Vagina (tissue), 2 donors: Measurements from ENCODE around the gene ANAPC1. TPM values are rescaled to one million over a fixed set of nuclear protein-coding genes. Genes with fewer than 3 reads are reported as not detected.
A peak's percentile ranks its signal among the peaks of the same experiment; 100 is the strongest.
"Not testable (repeated sequence)": the region's sequence is repeated elsewhere in the genome, so short reads cannot be mapped to it uniquely, and the experiment has no call there.

Experiments
- DNase-seq, 2 donors: peaks; one replicate each; pipeline ENCODE4 v3.0.0-alpha.2; 2017; ENCODE audit errors: extremely low spot score in 2 of 2
- H3K27ac ChIP-seq: fragments of 200-600 bp; sonication (generic); one replicate; pipeline ENCODE4 v1.5.1; 2019
- H3K27me3 ChIP-seq: fragments of 200-600 bp; sonication (generic); one replicate; pipeline ENCODE4 v1.5.1; 2019
- H3K36me3 ChIP-seq, 2 donors: fragments of 200-600 bp; sonication (generic); one replicate each; pipeline ENCODE4 v1.5.1; 2017 to 2019
- H3K4me1 ChIP-seq: fragments of 200-600 bp; sonication (generic); one replicate; pipeline ENCODE4 v1.5.1; 2019
- H3K4me3 ChIP-seq, 2 donors: fragments of 200-600 bp; sonication (generic); 1 replicate in 1 of 2; 2 replicates in 1 of 2; pipeline ENCODE4 v1.5.1; 2016 to 2019
- H3K9me3 ChIP-seq: fragments of 200-600 bp; sonication (generic); one replicate; pipeline ENCODE4 v1.5.1; 2019
- CTCF ChIP-seq, 3 experiments: fragments of 450-650 bp in 2 of 3; fragments of 200-600 bp in 1 of 3; sonication (generic) in 1 of 3; IDR thresholded peaks; one replicate each; pipeline ENCODE4 v1.5.1; 2017 to 2019; ENCODE audit warnings: antibody characterized with exemption in 3 of 3, mild to moderate bottlenecking in 2 of 3, moderate library complexity in 2 of 3
- POLR2A ChIP-seq, 2 donors: fragments of 450-650 bp; IDR thresholded peaks; one replicate each; pipeline ENCODE4 v1.6.1; 2017; ENCODE audit warnings: antibody characterized with exemption in 2 of 2, mild to moderate bottlenecking in 2 of 2, moderate library complexity in 2 of 2
- POLR2AphosphoS5 ChIP-seq, 2 donors: sonication (generic); formaldehyde crosslinking; IDR thresholded peaks; one replicate each; pipeline ENCODE4 v1.9.0; 2017; ENCODE audit warnings: antibody characterized with exemption in 2 of 2, mild to moderate bottlenecking in 2 of 2, low read depth in 1 of 2; ENCODE audit not compliant: insufficient read depth in 1 of 2
- intact Hi-C: fragments of 100-400 bp; cut with DNase I; formaldehyde crosslinking; loops from one replicate; pipeline ENCODE4 v1.15.1; 2023
- total RNA-seq: library from RNA; depleted of rRNA; stranded (reverse); fragments of >200 nt; gene quantifications from one replicate; pipeline ENCODE4 v1.2.3, GENCODE V29; 2016

The ANAPC1 gene
- total RNA-seq, 1 donor from 2014 or later = 36.3 TPM

- peaks cover 6% of the 10 kb centered on the region for H3K4me1 ChIP-seq
- H3K27me3 ChIP-seq = no peaks in the 10 kb centered on the region
- H3K27ac ChIP-seq = no peak overlapping the region
- intact Hi-C loops = no loop called here
- H3K9me3 ChIP-seq = no peaks in the 10 kb centered on the region
- no peak overlapping the region for H3K4me3 ChIP-seq
- no peaks in the 10 kb centered on the region for H3K36me3 ChIP-seq
- DNase-seq = no peak
- TF ChIP-seq CTCF (IDR thresholded peaks at IDR 0.05) = no peak
- TF ChIP-seq POLR2A (IDR thresholded peaks at IDR 0.05) = no peak
- no peak for TF ChIP-seq POLR2AphosphoS5 (IDR thresholded peaks at IDR 0.05; ENCODE audit: insufficient read depth in 1 of 2, low read depth in 1 of 2)
Observed at GRCh38 chr2:111910609-111911277, 26.8 kb upstream of the ANAPC1 start.

- H3K9me3 ChIP-seq, H3K27me3 ChIP-seq, H3K4me3 ChIP-seq, H3K36me3 ChIP-seq, DNase-seq, intact Hi-C loops, H3K27ac ChIP-seq: not testable (repeated sequence)
- H3K4me1 ChIP-seq = peaks cover 11% of the 10 kb centered on the region
Observed at GRCh38 chr2:111909997-111910396, 26.0 kb upstream of the ANAPC1 start.

GRCh38 chr2:111909079-111909478, 25.1 kb upstream of the ANAPC1 start:
- no peaks in the 10 kb centered on the region for H3K9me3 ChIP-seq
- no peak for DNase-seq
- H3K4me3 ChIP-seq = no peak overlapping the region
- TF ChIP-seq POLR2AphosphoS5 (IDR thresholded peaks at IDR 0.05; ENCODE audit: insufficient read depth in 1 of 2, low read depth in 1 of 2) (no peak), CTCF (IDR thresholded peaks at IDR 0.05) (no peak), POLR2A (IDR thresholded peaks at IDR 0.05) (no peak)
- H3K4me1 ChIP-seq = peaks cover 11% of the 10 kb centered on the region
- no peaks in the 10 kb centered on the region for H3K27me3 ChIP-seq
- H3K36me3 ChIP-seq = no peaks in the 10 kb centered on the region
- intact Hi-C loops = no loop called here
- H3K27ac ChIP-seq = no peak overlapping the region

- no peak for DNase-seq
- H3K27ac ChIP-seq = no peak overlapping the region
- H3K27me3 ChIP-seq = no peaks in the 10 kb centered on the region
- intact Hi-C loops = no loop called here
- TF ChIP-seq CTCF (IDR thresholded peaks at IDR 0.05) = no peak
- no peak for TF ChIP-seq POLR2AphosphoS5 (IDR thresholded peaks at IDR 0.05; ENCODE audit: insufficient read depth in 1 of 2, low read depth in 1 of 2)
- TF ChIP-seq POLR2A (IDR thresholded peaks at IDR 0.05) = no peak
- H3K4me1 ChIP-seq = peaks cover 11% of the 10 kb centered on the region
- no peaks in the 10 kb centered on the region for H3K9me3 ChIP-seq
- no peaks in the 10 kb centered on the region for H3K36me3 ChIP-seq
- H3K4me3 ChIP-seq = no peak overlapping the region
Observed at GRCh38 chr2:111908578-111908977, 24.6 kb upstream of the ANAPC1 start.

GRCh38 chr2:111905990-111906735, 22.2 kb upstream of the ANAPC1 start:
- Histone ChIP-seq H3K36me3 (no peaks in the 10 kb centered on the region), H3K4me1 (peaks cover 11% of the 10 kb centered on the region), H3K27me3 (no peaks in the 10 kb centered on the region), H3K9me3 (no peaks in the 10 kb centered on the region), H3K4me3 (no peak overlapping the region), H3K27ac (peak overlapping the region; percentile 58)
- TF ChIP-seq POLR2A (IDR thresholded peaks at IDR 0.05) (no peak), CTCF (IDR thresholded peaks at IDR 0.05) (no peak), POLR2AphosphoS5 (IDR thresholded peaks at IDR 0.05; ENCODE audit: insufficient read depth in 1 of 2, low read depth in 1 of 2) (peak in 1 of 2 donors; percentile 43)
- no peak for DNase-seq
- intact Hi-C loops = no loop called here

- H3K27me3 ChIP-seq, DNase-seq, H3K4me3 ChIP-seq, H3K9me3 ChIP-seq, intact Hi-C loops, H3K36me3 ChIP-seq: not testable (repeated sequence)
- Histone ChIP-seq H3K27ac (peak overlapping the region; percentile 58), H3K4me1 (peaks cover 15% of the 10 kb centered on the region)
Observed at GRCh38 chr2:111905475-111905869, 21.5 kb upstream of the ANAPC1 start.
